ENCODE results near the gene HTRA3.
"Not testable (repeated sequence)": the region's sequence is repeated elsewhere in the genome, so short reads cannot be mapped to it uniquely, and the experiment has no call there.

Gene HTRA3

GRCh38 chr4:8331575-8331955, 62.0 kb downstream of the HTRA3 start:
- DNase-seq = no peak

DNA sequence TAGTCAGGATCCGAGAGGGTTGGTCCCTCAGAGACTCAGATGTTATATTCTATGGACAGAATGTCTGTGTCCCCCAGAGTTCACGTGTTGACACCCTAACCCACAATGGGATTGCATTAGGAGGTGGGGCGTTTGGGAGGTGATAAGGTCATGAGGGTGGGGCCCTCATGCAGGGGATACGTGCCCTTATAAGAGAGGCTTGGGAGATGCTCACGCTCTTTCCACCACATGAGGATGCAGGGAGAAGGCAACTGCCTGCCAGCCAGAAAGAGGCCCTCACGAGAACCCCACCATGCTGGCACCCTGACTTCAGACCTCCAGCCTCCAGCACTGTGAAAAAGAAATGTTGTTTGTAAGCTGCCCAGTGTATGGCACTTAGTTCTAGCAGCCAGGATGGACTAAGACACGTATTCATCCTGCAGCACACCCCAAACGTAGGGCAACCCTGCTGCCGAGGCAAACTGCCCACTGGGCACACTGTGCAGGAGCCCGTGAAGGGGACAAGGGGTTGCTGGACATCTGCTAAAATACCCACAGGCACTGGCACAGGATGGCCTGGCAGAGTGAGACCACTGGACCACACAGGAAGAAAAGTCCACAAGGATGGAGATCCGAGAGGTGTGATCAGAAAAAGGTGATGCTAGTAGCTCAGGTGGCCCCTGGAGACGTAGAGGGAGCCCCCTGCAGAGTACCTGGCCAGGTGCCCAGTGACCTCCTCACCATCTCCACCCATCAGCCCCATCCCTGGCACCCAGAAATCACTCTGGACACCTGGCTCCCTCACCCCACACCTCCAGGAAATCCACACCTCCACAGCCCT, 62.7 kb downstream of the HTRA3 start:
- DNase-seq = no peak

DNA sequence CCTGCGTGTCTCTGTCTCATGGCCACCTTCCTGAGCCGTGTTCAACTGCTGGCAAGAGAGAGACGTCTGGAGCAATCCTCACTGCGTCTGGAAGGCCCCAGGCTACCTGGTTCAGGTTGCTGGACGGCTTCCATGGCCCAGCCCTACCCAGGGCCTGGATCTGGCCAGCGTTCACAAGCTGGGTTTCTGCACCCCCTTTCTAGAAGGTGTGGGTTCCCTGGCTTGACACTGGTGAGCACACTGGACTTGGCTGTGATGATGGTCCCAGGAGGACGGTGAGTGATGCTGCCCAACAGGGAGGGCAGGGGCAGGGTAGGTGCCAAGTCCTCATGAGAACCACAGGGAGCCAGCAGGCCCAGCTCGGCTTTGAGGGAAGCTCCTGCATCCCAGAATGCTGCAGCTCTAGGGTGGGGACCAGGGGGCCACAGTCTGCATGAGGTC, 63.4 kb downstream of the HTRA3 start:
- DNase-seq = no peak

DNA sequence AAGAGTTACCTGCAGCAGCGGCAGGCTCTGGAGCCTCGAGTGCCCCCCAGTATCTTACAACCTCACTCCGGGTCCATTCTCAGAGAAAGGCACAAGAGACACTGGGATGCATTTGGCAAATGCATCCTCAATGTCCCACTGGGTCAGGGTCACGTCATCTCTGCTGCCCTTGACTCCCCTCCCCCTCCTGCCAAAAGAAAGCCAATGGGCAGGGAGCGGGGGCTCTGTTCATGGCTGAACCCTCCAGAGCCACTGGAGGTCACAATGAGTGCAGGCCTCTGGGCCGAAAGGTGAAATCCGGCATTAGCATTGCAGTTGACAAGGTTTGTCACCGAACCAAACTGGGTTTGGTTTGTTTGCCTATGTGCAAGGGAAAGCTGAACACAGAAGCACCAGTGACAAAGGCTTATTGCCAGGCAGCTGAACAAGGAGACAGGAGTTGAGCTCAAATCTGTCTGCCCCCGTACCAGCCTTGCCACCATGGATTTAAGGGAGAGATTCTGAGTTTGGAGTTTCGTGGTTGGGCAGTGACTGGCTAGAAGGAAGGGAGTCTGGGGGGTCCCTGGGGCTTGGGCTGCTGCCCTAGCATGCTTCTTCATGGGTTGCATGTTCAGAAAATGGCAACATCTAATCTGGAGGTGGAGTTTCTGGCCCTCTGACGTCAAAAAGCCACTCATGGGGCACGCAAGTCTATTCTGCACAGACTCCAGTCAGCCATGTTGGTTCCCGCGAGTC, 64.3 kb downstream of the HTRA3 start:
- no peak for DNase-seq

- DNase-seq = no peak
Measured at GRCh38 chr4:8334786-8335460, 65.4 kb downstream of the HTRA3 start.

DNA sequence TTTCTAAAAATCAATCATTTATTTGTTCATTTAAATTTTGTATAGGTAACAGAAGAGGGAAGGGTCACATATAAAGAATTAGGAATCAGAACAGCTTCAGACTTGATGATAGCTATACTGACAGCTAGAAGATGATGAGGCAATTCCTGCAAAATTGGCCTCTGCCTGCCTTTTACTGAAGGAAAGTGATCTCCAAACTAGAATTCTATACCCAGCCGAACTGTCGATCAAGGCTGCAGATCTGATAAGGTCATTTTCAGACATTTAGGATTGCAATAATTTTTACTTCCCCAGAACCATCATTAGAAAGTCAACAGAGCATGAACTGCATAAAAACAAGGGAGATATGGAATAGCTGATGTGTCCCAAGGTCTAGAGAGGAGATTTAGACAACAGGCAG, 66.3 kb downstream of the HTRA3 start:
- DNase-seq = no peak

GRCh38 chr4:8336412-8337075, 67.0 kb downstream of the HTRA3 start:
- no peak for DNase-seq

- no peak for DNase-seq
Measured at GRCh38 chr4:8338351-8338961, 68.9 kb downstream of the HTRA3 start.

DNA sequence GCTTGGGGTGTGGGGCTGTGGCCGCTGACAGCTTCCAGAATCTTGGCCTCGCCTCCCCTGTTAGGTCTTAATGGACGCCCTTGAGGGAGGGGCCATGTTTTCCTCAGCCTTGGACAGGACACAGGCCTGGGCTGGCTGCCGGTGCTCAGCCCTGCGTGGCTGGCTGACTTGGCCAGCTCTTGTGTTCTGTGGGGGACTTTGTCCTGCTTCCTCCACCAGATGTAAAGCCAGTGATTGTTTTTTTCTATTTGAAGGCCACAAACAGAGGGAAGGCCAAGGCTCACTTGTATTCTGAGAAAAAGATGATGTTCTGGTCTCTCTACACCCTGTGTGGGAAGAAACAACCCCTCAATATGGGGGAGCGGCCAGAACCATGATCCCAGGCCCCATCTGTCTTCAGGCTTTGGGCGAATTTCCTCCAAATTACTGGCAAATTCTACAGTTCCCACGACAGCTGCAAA, 71.3 kb downstream of the HTRA3 start:
- DNase-seq = no peak

- not testable (repeated sequence) for DNase-seq
Measured at GRCh38 chr4:8341281-8341680, 71.7 kb downstream of the HTRA3 start.

DNA sequence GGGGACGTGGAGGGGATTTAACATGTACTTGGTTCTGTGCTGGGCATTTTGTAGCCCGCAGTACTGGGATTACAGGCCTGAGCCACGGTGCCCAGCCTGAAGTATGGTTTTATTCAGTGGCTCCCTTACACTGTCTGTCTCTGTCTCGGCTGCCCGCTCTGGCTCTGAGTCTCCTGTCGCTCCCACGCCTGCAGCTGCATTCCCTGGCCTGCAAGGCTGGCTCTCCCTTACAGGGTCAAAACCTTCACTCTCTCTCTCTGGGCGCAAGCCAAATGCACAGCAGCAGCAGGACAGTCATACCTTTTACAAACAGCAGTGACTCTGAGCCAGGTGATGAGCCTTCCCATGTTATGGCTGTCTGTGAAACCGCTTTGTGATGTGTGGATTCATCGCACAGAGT, 72.1 kb downstream of the HTRA3 start:
- DNase-seq = no peak

DNA sequence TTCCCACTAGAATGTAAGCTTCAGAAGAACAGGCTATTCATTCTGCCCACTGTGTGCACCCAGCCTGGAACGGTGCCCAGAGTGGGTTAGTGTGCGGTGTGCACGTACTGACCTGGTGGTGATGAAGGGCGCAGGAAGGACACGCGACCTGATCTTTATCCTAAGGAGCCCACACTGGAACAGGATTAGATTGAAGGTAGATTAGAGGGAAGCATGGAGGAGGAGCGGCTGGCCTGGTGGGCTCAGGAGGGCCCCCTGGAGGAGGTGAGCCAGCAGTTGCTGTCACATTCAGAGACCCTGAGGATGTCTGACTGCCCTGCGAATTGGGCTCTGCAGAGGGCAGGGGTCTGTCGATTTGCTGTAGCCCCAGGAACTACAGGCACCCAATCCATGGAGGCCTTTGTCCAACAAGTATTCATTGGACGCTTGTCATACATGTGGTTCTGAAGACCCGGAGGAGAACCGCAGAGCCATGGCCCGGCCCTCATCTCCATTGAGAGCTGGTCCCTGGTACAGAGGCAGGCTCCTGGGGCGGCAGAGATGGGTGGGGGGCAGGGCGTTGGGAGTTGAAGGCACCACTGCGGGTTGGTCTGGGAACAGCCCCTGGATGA, 73.2 kb downstream of the HTRA3 start:
- no peak for DNase-seq

DNA sequence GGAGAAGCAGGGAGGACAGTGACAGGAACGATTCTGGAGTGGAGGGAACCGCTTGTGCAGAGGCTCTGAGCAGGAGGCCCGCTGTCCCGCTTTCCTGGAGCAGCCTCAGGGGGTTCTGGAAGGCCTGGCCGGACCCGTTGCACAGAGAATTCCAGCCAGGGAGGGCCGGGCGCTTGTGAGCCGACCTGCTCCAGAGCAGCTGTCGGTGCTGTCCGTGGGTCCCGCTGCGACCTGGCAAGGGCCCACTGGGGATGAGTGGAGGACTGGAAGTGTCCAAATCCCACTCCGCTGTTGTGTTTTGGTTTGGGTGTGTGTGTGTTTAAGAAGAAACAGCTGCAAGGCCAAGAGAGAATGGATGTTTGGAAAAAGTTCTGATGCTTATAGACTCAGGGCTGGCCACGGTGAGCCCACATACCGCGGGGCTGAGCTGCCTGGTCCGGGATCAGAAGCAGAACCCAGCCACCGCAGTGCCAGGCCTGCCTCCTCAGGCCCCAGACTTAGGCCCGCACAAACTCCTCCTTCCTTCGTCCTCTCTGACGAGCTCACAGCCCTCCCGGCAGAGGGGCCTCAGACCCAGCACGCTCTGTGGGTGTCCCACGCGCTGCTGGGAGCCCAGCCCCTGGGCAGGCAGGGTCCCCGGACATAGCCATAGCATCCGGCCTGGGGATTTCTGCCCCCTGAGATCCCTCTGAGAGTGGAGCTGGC, 73.9 kb downstream of the HTRA3 start:
- no peak for DNase-seq

GRCh38 chr4:8343967-8344331, 74.4 kb downstream of the HTRA3 start:
- no peak for DNase-seq

DNA sequence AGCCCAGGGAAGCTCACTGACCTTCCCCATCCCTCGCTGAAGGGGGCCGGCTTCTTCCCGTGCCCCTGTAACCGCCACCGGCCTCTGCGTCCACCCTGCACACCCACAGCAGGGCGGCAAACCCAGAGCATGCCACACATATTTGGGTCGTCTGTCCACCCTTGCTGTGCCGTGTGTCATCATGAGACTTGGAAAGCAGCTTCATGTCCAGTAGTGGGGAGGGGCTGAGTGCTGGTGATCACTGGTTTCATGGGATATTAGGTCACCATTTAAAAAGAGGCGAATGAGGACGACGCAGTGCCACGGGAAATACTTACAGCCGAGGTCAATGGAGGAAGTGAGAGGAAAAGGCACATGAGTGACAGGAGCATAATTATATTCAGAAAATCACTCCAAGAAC, 74.8 kb downstream of the HTRA3 start:
- no peak for DNase-seq

- no peak for DNase-seq
Measured at GRCh38 chr4:8345053-8345945, 75.7 kb downstream of the HTRA3 start.

DNA sequence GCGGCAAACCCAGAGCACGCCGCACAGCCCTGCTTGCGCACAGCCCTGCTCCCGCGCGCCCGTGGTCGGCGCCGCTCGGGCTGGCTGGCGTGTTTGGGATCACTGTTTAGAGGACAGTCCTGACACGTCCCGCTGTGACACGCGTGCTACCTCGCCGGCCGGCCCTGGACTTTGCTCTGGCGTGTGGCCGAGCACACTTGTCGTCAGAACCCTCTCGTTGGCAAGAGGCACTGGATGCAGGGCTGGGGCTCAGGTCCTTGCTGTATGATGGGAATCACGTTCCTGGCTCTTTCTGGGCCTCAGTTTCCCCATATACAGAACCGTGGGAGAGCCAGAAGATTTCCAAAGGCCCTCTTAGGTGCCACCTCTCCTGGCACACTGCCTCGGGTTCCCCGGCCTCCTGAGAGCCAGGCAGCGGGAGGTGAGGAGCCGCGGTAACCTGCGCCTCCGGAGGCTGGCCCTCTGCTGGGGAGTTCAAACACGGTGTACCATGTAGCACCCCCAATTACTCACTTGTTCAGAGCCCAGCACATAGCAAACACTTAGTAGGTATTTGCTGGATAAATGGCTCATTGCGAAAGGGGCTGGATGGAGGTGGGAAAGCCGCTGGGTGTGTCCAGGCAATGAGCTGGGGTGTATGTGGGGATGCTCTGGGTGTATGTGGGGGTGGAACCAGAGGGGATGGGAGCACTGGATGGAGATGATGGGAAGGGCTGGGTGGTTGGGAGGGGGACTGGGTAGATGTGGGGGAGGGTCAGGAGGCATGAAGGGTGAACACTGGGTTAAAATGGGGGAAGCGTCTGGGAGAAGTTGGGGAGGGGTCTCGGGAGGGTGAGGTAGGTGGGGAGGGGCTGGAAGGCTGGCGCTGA, 76.6 kb downstream of the HTRA3 start:
- DNase-seq = no peak

- DNase-seq = no peak
Measured at GRCh38 chr4:8346838-8347605, 77.5 kb downstream of the HTRA3 start.

DNA sequence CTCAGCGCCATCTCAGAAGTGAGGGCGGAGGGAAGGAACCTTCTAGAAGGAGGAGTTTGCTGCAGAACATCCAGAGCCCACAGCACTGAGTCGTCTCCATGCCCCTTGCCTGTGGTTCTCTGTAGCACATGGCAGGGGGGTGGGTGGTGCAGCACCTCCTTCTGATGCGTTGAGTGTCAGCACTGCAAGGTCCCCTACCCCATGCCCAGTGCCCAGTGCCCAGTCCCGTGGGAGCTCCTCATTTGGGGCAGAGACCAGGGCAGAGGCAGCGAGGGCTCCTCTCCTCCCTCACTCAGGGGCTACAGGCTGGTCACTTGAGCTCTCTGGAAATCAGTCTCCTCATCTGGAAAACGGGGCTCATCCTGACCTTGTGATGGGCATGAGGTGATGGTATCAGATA, 78.1 kb downstream of the HTRA3 start:
- no peak for DNase-seq

All from stimulated activated CD4-positive, alpha-beta T cell treated with anti-CD3 and anti-CD28 coated beads, Interleukin-4, amount 100 ng/mL, for 1 hour (primary cell).